GM03348 (cell line): ENCODE measurements around the gene TNFRSF4.

Experiments
- DNase-seq: peaks from one replicate; pipeline ENCODE4 v3.0.0; 2012; ENCODE audit warnings: low spot score

The TNFRSF4 gene

GRCh38 chr1:1217621-1218523, 3.9 kb upstream of the TNFRSF4 start:
- no peak for DNase-seq

GRCh38 chr1:1216770-1217620, 3.0 kb upstream of the TNFRSF4 start:
- no peak for DNase-seq

GRCh38 chr1:1215881-1216605, 2.1 kb upstream of the TNFRSF4 start:
- DNase-seq: no peak

- DNase-seq: no peak
These were observed 1.2 kb upstream of the TNFRSF4 start for GRCh38 chr1:1215080-1215676.

GRCh38 chr1:1212780-1213344, 1.1 kb downstream of the TNFRSF4 start:
- no peak for DNase-seq

GRCh38 chr1:1211541-1212441, 2.2 kb downstream of the TNFRSF4 start:
- no peak for DNase-seq

- DNase-seq: no peak
These were observed 3.0 kb downstream of the TNFRSF4 start for GRCh38 chr1:1210726-1211540.

GRCh38 chr1:1208713-1209433, 5.1 kb downstream of the TNFRSF4 start:
- no peak for DNase-seq

- DNase-seq: no peak
These were observed 6.4 kb downstream of the TNFRSF4 start for GRCh38 chr1:1207571-1207892.

- DNase-seq: no peak
These were observed 6.9 kb downstream of the TNFRSF4 start for GRCh38 chr1:1206966-1207531.

GRCh38 chr1:1206376-1206965, 7.5 kb downstream of the TNFRSF4 start, which contains the start of gene TNFRSF18:
Gene TNFRSF18 (minus strand): TSS chr1:1206592. CDS start chr1:1206571, 21 bp downstream.
- no peak for DNase-seq

- no peak for DNase-seq
These were observed 8.1 kb downstream of the TNFRSF4 start for GRCh38 chr1:1205769-1206375.

- DNase-seq: no peak
These were observed 8.8 kb downstream of the TNFRSF4 start for GRCh38 chr1:1204998-1205768.

- no peak for DNase-seq
These were observed 9.5 kb downstream of the TNFRSF4 start for GRCh38 chr1:1204425-1204920.

- DNase-seq: no peak
These were observed 10.2 kb downstream of the TNFRSF4 start for GRCh38 chr1:1203561-1204424.
